K562 (cell line): ENCODE results near the gene ACSL3. TPM values are rescaled to one million over a fixed set of nuclear protein-coding genes. Genes with fewer than 3 reads are reported as not detected.

Experiments
- ATAC-seq: fragments of 200-7000 bp; cut with Tn5 transposase; 3 replicates; pipeline ENCODE4 v1.9.1; 2020; ENCODE audit warnings: moderate library complexity
- BruUV-seq: library from RNA; stranded (reverse); fragments of 400-500 nt; replicated peaks from 2 replicates; lab custom pipeline; 2021; lab: Mats Ljungman, UMichigan
- CTCF ChIA-PET: fragments of 300-600 bp; formaldehyde crosslinking; extraction: SDS; loops from one replicate; lab custom pipeline; 2021; ENCODE audit warnings: low intra/inter-chr PET ratio; lab: Yijun Ruan, JAX
- POLR2A ChIA-PET: fragments of 300-600, 350-650 bp; sonication (Branson Sonifier 250); formaldehyde crosslinking; extraction: SDS; loops from one replicate; lab custom pipeline; 2021; ENCODE audit warnings: antibody characterized with exemption, inconsistent platforms; lab: Yijun Ruan, JAX
- DNase-seq, 4 experiments: peaks; one replicate each; pipeline versions ENCODE4 v3.0.0 to v3.0.0-alpha.2; 2011 to 2018; ENCODE audit warnings: low spot score in 3 of 4, mixed read lengths in 3 of 4; ENCODE audit errors: extremely low read depth in 1 of 4
- FAIRE-seq: peaks from 2 replicates; lab custom pipeline; 2011; peaks lifted over from hg19 to GRCh38; lab: Jason Lieb, UNC
- H2AFZ ChIP-seq: 2 replicates; pipeline ENCODE4 v1.6.0; 2011; ENCODE audit warnings: low read depth, low read length, control low read depth, inconsistent platforms
- H3K27ac ChIP-seq: fragments of 200-600 bp; 3 replicates; pipeline ENCODE4 v1.8.0; 2011; ENCODE audit warnings: low read depth, mild to moderate bottlenecking, control low read depth, inconsistent platforms, low read length, moderate library complexity, mixed read lengths; ENCODE audit errors: extremely low read depth
- H3K27me3 ChIP-seq, 2 experiments: fragments of 300-600 bp in 1 of 2; 2 replicates in 1 of 2; 3 replicates in 1 of 2; pipeline versions ENCODE4 v1.6.0 to v1.8.0; 2011; ENCODE audit warnings: inconsistent platforms in 2 of 2, low read length in 2 of 2, mild to moderate bottlenecking in 1 of 2, mixed read lengths in 1 of 2, moderate library complexity in 1 of 2; ENCODE audit not compliant: control insufficient read depth in 2 of 2, insufficient read depth in 2 of 2
- H3K36me3 ChIP-seq: fragments of 300-600 bp; 3 replicates; pipeline ENCODE4 v1.8.0; 2011; ENCODE audit warnings: mild to moderate bottlenecking, low read length, inconsistent platforms; ENCODE audit not compliant: control insufficient read depth, insufficient read depth
- H3K4me1 ChIP-seq, 2 experiments: fragments of 200-600 bp in 1 of 2; replicated peaks in 1 of 2; 2 replicates in 1 of 2; 3 replicates in 1 of 2; pipeline versions ENCODE4 v1.5.1 to v1.8.0; 2011; ENCODE audit warnings: inconsistent platforms in 2 of 2, low read length in 2 of 2, mild to moderate bottlenecking in 1 of 2, mixed read lengths in 1 of 2, moderate library complexity in 1 of 2; ENCODE audit not compliant: control insufficient read depth in 2 of 2, insufficient read depth in 2 of 2
- H3K4me2 ChIP-seq: 2 replicates; pipeline ENCODE4 v1.6.1; 2011; ENCODE audit warnings: low read length, control low read depth, inconsistent platforms, mixed read lengths; ENCODE audit not compliant: insufficient read depth
- H3K4me3 ChIP-seq: fragments of 200-600 bp; sonication (generic), shearing (Covaris generic); 2 replicates; pipeline ENCODE4 v1.5.1; 2016; ENCODE audit warnings: control low read depth, inconsistent platforms
- H3K79me2 ChIP-seq: fragments of 200-600 bp; 3 replicates; pipeline ENCODE4 v1.8.0; 2011; ENCODE audit warnings: low read length, inconsistent platforms; ENCODE audit not compliant: control insufficient read depth, insufficient read depth
- H3K9ac ChIP-seq, 2 experiments: 2 replicates each; pipeline versions ENCODE4 v1.6.0 to v1.6.1; 2011; ENCODE audit warnings: low read depth in 2 of 2, low read length in 2 of 2, control low read depth in 1 of 2, inconsistent platforms in 1 of 2, mild to moderate bottlenecking in 1 of 2, mixed read lengths in 1 of 2; ENCODE audit not compliant: insufficient read depth in 1 of 2
- H3K9me1 ChIP-seq: one replicate; pipeline ENCODE4 v1.6.0; 2011; ENCODE audit warnings: inconsistent platforms, mild to moderate bottlenecking, low read length, moderate library complexity; ENCODE audit not compliant: control insufficient read depth, insufficient read depth
- H3K9me3 ChIP-seq: replicated peaks from 2 replicates; pipeline ENCODE4 v1.5.1; 2011; ENCODE audit warnings: low read depth, low read length, inconsistent platforms; ENCODE audit not compliant: control insufficient read depth, insufficient read depth
- H4K20me1 ChIP-seq: replicated peaks from 2 replicates; pipeline ENCODE4 v1.6.1; 2011; ENCODE audit warnings: low read length, inconsistent platforms, mixed read lengths; ENCODE audit not compliant: control insufficient read depth, insufficient read depth
- BRD9 ChIP-seq: fragments of 450-650 bp; IDR thresholded peaks from 2 replicates; pipeline ENCODE4 v1.6.1; 2018; ENCODE audit warnings: low read depth; ENCODE audit not compliant: partially characterized antibody
- CBFA2T3 ChIP-seq: fragments of 450-650 bp; IDR thresholded peaks from 2 replicates; pipeline ENCODE4 v1.6.1; 2017
- KDM4B ChIP-seq, 2 experiments: fragments of 450-650 bp in 1 of 2; sonication (generic) in 1 of 2; IDR thresholded peaks; 2 replicates each; pipeline ENCODE4 v1.6.1; 2016 to 2017; ENCODE audit warnings: borderline replicate concordance in 2 of 2, antibody characterized with exemption in 1 of 2, low read depth in 1 of 2, mild to moderate bottlenecking in 1 of 2
- PHB2 ChIP-seq: fragments of 450-650 bp; IDR thresholded peaks from 2 replicates; pipeline ENCODE4 v1.6.1; 2017; ENCODE audit warnings: low read depth
- PPARD ChIP-seq: fragments of 250-450 bp; sonication (Bioruptor Pico); IDR thresholded peaks from 2 replicates; pipeline ENCODE4 v1.8.0; 2022; ENCODE audit warnings: inconsistent platforms, mild to moderate bottlenecking, moderate library complexity
- SUPT5H ChIP-seq: fragments of 450-650 bp; IDR thresholded peaks from 2 replicates; pipeline ENCODE4 v1.6.1; 2016
- ZNF354B ChIP-seq: fragments of 250-450 bp; sonication (Bioruptor Pico); IDR thresholded peaks from 2 replicates; pipeline ENCODE4 v1.4.0; 2020
- ZNF431 ChIP-seq: sonication (generic); formaldehyde crosslinking; IDR thresholded peaks from 2 replicates; pipeline ENCODE4 v1.8.0; 2022; ENCODE audit warnings: mild to moderate bottlenecking, missing genetic modification reagents
- WGBS: fragments of 100-300 bp; shearing (Covaris generic); methylation state at CpG from one replicate; pipeline ENCODE4 v1.1.6; 2016; ENCODE audit warnings: low coverage, mixed read lengths; ENCODE audit not compliant: insufficient coverage; ENCODE audit errors: missing lambda C conversion rate; 5-methylcytosine and 5-hydroxymethylcytosine counted together
- in situ Hi-C: fragments of 300-500 bp; cut with MboI; formaldehyde crosslinking; loops from 4 replicates; pipeline ENCODE4 v1.15.0; 2018; ENCODE audit warnings: inconsistent platforms, mixed read lengths
- intact Hi-C: fragments of 100-400 bp; cut with micrococcal nuclease; formaldehyde crosslinking; loops from 2 replicates; pipeline ENCODE4 v1.14.2; 2022
- polyA plus RNA-seq, 8 experiments: library from polyadenylated mRNA; depleted of rRNA in 4 of 8; stranded (reverse) in 5 of 8; unstranded in 3 of 8; fragments of >200 nt; fragmentation: Nextera tagmentation in 2 of 8; fragmentation: Illumina TruSeq in 1 of 8; extraction: Ambion mirVana in 2 of 8; extraction: Trizol in 1 of 8; gene quantifications; 2 replicates each; pipeline versions ENCODE4 v1.2.1 to v1.2.3, GENCODE V29; 2011 to 2014; ENCODE audit warnings: inconsistent platforms in 1 of 8, missing spikeins in 1 of 8
- total RNA-seq, 7 experiments: library from RNA; depleted of rRNA in 6 of 7; stranded (reverse); fragments of >200 nt in 6 of 7; fragmentation: Illumina TruSeq in 2 of 7; extraction: Trizol in 2 of 7; gene quantifications; 2 replicates each; pipeline versions ENCODE4 v1.2.1 to v1.2.3, GENCODE V29; 2011 to 2021; ENCODE audit warnings: low replicate concordance in 1 of 7
- TF ChIP-seq, protein P1 (sequence below), 3 experiments: IDR thresholded peaks in 2 of 3; conservative IDR thresholded peaks in 1 of 3; 2 replicates each; pipeline ENCODE4 v1.5.1; 2011 to 2012; ENCODE audit warnings: low read length in 3 of 3, mild to moderate bottlenecking in 3 of 3, control low read depth in 2 of 3, improper control_type of control experiment in 1 of 3, inconsistent platforms in 1 of 3, low read depth in 1 of 3, mixed read lengths in 1 of 3, moderate library complexity in 1 of 3; ENCODE audit not compliant: insufficient read depth in 2 of 3
- TF ChIP-seq, protein P2 (sequence below): fragments of 250-450 bp; sonication (Bioruptor Pico); IDR thresholded peaks from 2 replicates; pipeline ENCODE4 v1.5.0; 2020; ENCODE audit warnings: mild to moderate bottlenecking

The ACSL3 gene
- total and polyA plus RNA-seq, 9 of the 15 experiments (the other 6 are each of a cell fraction or from before 2014, with no cell fraction given) = 21.3 to 123 (median 85.2) TPM

DNA sequence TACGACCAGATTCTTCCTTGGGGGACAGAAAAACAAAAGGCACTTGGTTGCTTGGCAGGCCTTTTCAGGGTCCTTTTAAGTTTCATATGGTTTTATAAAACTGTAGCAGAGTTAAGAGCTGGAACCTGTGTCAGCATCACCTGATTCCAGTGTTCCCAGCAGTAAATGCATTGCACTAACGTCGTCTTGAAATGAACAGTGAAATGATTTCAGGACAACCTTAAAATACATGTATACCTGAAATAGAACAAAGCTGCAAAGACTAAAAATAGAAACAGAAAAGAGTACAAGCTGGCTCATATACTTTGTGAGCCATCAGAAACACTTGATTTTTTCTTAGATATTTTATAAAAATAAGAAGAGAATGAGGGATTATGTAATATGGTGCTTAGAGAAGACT lies 51.9 kb downstream of the ACSL3 start:
- DNase-seq = no peak
- Histone ChIP-seq H4K20me1 (no peaks in the 10 kb centered on the region; the same call in 1 of the 2 replicates), H3K27me3 (no peaks in the 10 kb centered on the region), H3K4me3 (no peak overlapping the region), H3K4me1 (no peaks in the 10 kb centered on the region), H3K9me3 (no peaks in the 10 kb centered on the region), H2AFZ (no peak overlapping the region), H3K9ac (no peak overlapping the region), H3K27ac (no peak overlapping the region), H3K79me2 (peaks cover 91% of the 10 kb centered on the region), H3K4me2 (no peak overlapping the region), H3K36me3 (peaks cover 81% of the 10 kb centered on the region), H3K9me1 (no peaks in the 10 kb centered on the region)
- in situ Hi-C loops (no loop called here), intact Hi-C loops (no loop called here)
- ChIA-PET CTCF (no interaction called here), POLR2A (interaction anchor here (0.8 kb wide), 1 partner anchor 417 kb away, joined by 3 read pairs; no protein-coding TSS in a partner anchor)
- BruUV-seq = no TSS peak
- TF ChIP-seq PPARD (CRISPR knock-in tag) = no peak
- no peak for TF ChIP-seq BRD9
- ATAC-seq = no peak
- WGBS = 92% methylated on average over 3 of the region's 3 CpGs
- no peak for FAIRE-seq

DNA sequence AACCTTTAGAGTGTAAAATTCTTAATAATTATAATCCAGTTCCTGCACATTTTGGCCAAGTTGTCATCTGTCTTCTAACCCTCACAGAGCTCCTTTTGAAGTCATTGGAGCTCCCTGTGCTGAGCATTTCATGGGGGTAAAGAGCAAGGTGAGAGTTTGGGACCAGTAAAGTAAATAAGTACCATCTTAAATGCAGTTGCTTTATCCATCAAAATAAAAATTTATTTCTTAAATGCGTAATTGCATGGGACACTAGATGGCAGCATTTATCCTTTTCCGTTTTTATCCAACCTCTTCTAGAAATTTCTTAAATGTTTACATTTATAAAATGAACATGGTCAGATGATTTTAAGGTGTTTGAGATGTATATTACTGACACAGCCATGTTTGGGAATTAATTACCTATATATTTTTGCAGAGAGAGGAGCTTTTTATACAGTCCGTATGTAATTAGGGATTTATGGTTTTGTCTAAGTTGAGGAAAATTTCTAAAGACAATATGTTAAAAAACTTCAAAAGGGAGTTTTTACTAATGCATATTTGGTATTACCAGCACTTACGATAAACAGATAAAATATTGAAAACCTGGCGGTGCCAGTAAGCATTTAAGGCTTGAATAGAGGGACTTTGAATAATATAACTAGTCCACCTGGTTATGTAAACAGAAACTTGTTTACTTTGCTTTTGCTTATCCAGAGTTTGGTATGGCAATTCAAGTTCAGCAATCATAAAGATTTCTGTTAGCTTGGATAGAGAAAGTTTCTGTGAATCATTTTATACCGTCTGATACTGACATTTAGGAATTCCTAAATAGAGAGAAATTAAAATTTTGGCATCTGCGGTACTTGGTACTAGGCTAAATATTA lies 54.5 kb downstream of the ACSL3 start:
- in situ Hi-C loops (no loop called here), intact Hi-C loops (loop anchor here (1.0 kb wide), 1 partner anchor 24 kb away; no protein-coding TSS in a partner anchor)
- CTCF ChIA-PET = no interaction called here

More for the DNA sequence above, 54.5 kb downstream of the ACSL3 start:
- peaks cover 76% of the 10 kb centered on the region for H3K36me3 ChIP-seq
- 73% methylated on average over 7 of the region's 7 CpGs for WGBS
- DNase-seq (no peak), ATAC-seq (no peak), FAIRE-seq (no peak)
- no peaks in the 10 kb centered on the region for H3K9me1 ChIP-seq
- BruUV-seq = no TSS peak
- TF ChIP-seq, protein P1, sequence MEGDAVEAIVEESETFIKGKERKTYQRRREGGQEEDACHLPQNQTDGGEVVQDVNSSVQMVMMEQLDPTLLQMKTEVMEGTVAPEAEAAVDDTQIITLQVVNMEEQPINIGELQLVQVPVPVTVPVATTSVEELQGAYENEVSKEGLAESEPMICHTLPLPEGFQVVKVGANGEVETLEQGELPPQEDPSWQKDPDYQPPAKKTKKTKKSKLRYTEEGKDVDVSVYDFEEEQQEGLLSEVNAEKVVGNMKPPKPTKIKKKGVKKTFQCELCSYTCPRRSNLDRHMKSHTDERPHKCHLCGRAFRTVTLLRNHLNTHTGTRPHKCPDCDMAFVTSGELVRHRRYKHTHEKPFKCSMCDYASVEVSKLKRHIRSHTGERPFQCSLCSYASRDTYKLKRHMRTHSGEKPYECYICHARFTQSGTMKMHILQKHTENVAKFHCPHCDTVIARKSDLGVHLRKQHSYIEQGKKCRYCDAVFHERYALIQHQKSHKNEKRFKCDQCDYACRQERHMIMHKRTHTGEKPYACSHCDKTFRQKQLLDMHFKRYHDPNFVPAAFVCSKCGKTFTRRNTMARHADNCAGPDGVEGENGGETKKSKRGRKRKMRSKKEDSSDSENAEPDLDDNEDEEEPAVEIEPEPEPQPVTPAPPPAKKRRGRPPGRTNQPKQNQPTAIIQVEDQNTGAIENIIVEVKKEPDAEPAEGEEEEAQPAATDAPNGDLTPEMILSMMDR (IDR thresholded peaks at IDR 0.05 in 2 of 3, conservative IDR thresholded peaks at IDR 0.05 in 1 of 3; ENCODE audit: insufficient read depth in 2 of 3, low read depth in 1 of 3, low read length in 3 of 3) = peak in 2 of 3 experiments; percentile 12 to 45; a peak in 3 of 6 replicates
- no peak for TF ChIP-seq ZNF354B (CRISPR knock-in tag)
- TF ChIP-seq SUPT5H = 0 out of 2 replicates have a peak, but pooled peaks have one; percentile 24
- no peak for TF ChIP-seq KDM4B (IDR thresholded peaks at IDR 0.05; ENCODE audit: borderline replicate concordance in 2 of 2, low read depth in 1 of 2)
- no peak for TF ChIP-seq PHB2
- TF ChIP-seq, protein P2, sequence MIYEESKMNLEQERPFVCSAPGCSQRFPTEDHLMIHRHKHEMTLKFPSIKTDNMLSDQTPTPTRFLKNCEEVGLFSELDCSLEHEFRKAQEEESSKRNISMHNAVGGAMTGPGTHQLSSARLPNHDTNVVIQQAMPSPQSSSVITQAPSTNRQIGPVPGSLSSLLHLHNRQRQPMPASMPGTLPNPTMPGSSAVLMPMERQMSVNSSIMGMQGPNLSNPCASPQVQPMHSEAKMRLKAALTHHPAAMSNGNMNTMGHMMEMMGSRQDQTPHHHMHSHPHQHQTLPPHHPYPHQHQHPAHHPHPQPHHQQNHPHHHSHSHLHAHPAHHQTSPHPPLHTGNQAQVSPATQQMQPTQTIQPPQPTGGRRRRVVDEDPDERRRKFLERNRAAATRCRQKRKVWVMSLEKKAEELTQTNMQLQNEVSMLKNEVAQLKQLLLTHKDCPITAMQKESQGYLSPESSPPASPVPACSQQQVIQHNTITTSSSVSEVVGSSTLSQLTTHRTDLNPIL (CRISPR knock-in tag) = no peak
- no peak for TF ChIP-seq CBFA2T3
- TF ChIP-seq ZNF431 (CRISPR knock-in tag) = no peak
- no peaks in the 10 kb centered on the region for H3K27me3 ChIP-seq
- peaks cover 0 to 14% of the 10 kb centered on the region in 2 experiments; a peak in 2 of 5 replicates for H3K4me1 ChIP-seq
- POLR2A ChIA-PET = interaction anchor here (0.9 kb wide), 1 partner anchor 10 kb away, joined by 6 read pairs; no protein-coding TSS in a partner anchor
- no peak overlapping the region for H3K27ac ChIP-seq
- no peaks in the 10 kb centered on the region; the same call in 1 of the 2 replicates for H4K20me1 ChIP-seq
- H3K79me2 ChIP-seq = peaks cover 85% of the 10 kb centered on the region
- H3K4me3 ChIP-seq = no peak overlapping the region
- H3K9ac ChIP-seq = no peak overlapping the region
- H2AFZ ChIP-seq = no peak overlapping the region
- H3K9me3 ChIP-seq = no peaks in the 10 kb centered on the region
- H3K4me2 ChIP-seq = no peak overlapping the region
